WTC11 (cell line): ENCODE results near the gene ALMS1. TPM values are rescaled to one million over a fixed set of nuclear protein-coding genes. Genes with fewer than 3 reads are reported as not detected.

Experiments
- ATAC-seq: fragments of 200-7000 bp; cut with Tn5 transposase; 2 replicates; pipeline ENCODE4 v1.10.0; 2021; ENCODE audit warnings: mild to moderate bottlenecking, moderate library complexity
- CTCF ChIA-PET: fragments of 300-600 bp; sonication (Branson Sonifier 250); formaldehyde crosslinking; loops from one replicate; lab custom pipeline; 2021; ENCODE audit warnings: antibody characterized with exemption; lab: Charles Lee
- POLR2A ChIA-PET: fragments of 350-600 bp; sonication (Branson Sonifier 250); formaldehyde crosslinking; loops from one replicate; lab custom pipeline; 2021; ENCODE audit warnings: antibody characterized with exemption; lab: Charles Lee
- DNase-seq: peaks from one replicate; pipeline ENCODE4 v3.0.0; 2021; ENCODE audit warnings: low spot score
- H3K27ac Mint-ChIP-seq: 2 replicates; pipeline ENCODE4 v1.8.0; 2021; ENCODE audit warnings: mixed read lengths
- H3K27me3 Mint-ChIP-seq: 2 replicates; pipeline ENCODE4 v1.8.0; 2021; ENCODE audit warnings: low read depth, mild to moderate bottlenecking, moderate library complexity, mixed read lengths
- H3K36me3 Mint-ChIP-seq: 2 replicates; pipeline ENCODE4 v1.8.0; 2021; ENCODE audit warnings: mixed read lengths
- H3K4me1 Mint-ChIP-seq: 2 replicates; pipeline ENCODE4 v1.8.0; 2022; ENCODE audit warnings: mixed read lengths
- H3K4me3 Mint-ChIP-seq: 2 replicates; pipeline ENCODE4 v1.8.0; 2021; ENCODE audit warnings: mild to moderate bottlenecking, moderate library complexity, mixed read lengths
- H3K9me3 Mint-ChIP-seq: 2 replicates; pipeline ENCODE4 v1.8.0; 2021; ENCODE audit warnings: mixed read lengths
- IRF2 ChIP-seq: sonication (generic); formaldehyde crosslinking; IDR thresholded peaks from 2 replicates; pipeline ENCODE4 v1.8.0; 2022; ENCODE audit warnings: low read depth, missing genetic modification reagents, borderline replicate concordance
- MXD4 ChIP-seq: fragments of 250-450 bp; sonication (Bioruptor Pico); IDR thresholded peaks from 2 replicates; pipeline ENCODE4 v1.8.0; 2021; ENCODE audit warnings: mild to moderate bottlenecking, moderate library complexity, borderline replicate concordance
- MYBL2 ChIP-seq: sonication (generic); formaldehyde crosslinking; IDR thresholded peaks from 2 replicates; pipeline ENCODE4 v1.8.1; 2023; ENCODE audit warnings: mild to moderate bottlenecking, moderate library complexity, missing genetic modification reagents
- NFATC4 ChIP-seq: fragments of 250-450 bp; sonication (Bioruptor Pico); IDR thresholded peaks from 2 replicates; pipeline ENCODE4 v1.9.0; 2021; ENCODE audit warnings: mild to moderate bottlenecking
- NR3C1 ChIP-seq: sonication (generic); formaldehyde crosslinking; conservative IDR thresholded peaks from 2 replicates; pipeline ENCODE4 v1.8.1; 2023; ENCODE audit warnings: low read depth, mild to moderate bottlenecking, missing genetic modification reagents
- RORB ChIP-seq: fragments of 250-450 bp; sonication (Bioruptor Pico); IDR thresholded peaks from 2 replicates; pipeline ENCODE4 v1.9.0; 2021; ENCODE audit warnings: mild to moderate bottlenecking
- SMAD3 ChIP-seq: sonication (generic); formaldehyde crosslinking; IDR thresholded peaks from 2 replicates; pipeline ENCODE4 v1.8.0; 2022; ENCODE audit warnings: missing genetic modification reagents, mild to moderate bottlenecking, borderline replicate concordance
- SMAD4 ChIP-seq: sonication (generic); formaldehyde crosslinking; IDR thresholded peaks from 2 replicates; pipeline ENCODE4 v1.8.0; 2022; ENCODE audit warnings: mild to moderate bottlenecking, missing genetic modification reagents
- SP1 ChIP-seq: sonication (generic); formaldehyde crosslinking; conservative IDR thresholded peaks from 2 replicates; pipeline ENCODE4 v1.8.1; 2022; ENCODE audit warnings: missing genetic modification reagents
- TEAD4 ChIP-seq: sonication (generic); formaldehyde crosslinking; IDR thresholded peaks from 2 replicates; pipeline ENCODE4 v1.8.0; 2022; ENCODE audit warnings: mild to moderate bottlenecking, missing genetic modification reagents
- ZBTB21 ChIP-seq: sonication (generic); formaldehyde crosslinking; IDR thresholded peaks from 2 replicates; pipeline ENCODE4 v1.8.1; 2023; ENCODE audit warnings: mild to moderate bottlenecking, missing genetic modification reagents, borderline replicate concordance
- ZNF138 ChIP-seq: sonication (generic); formaldehyde crosslinking; conservative IDR thresholded peaks from 2 replicates; pipeline ENCODE4 v1.8.1; 2022; ENCODE audit warnings: mild to moderate bottlenecking, moderate library complexity, missing genetic modification reagents
- ZNF317 ChIP-seq: sonication (generic); formaldehyde crosslinking; IDR thresholded peaks from 2 replicates; pipeline ENCODE4 v1.8.1; 2023; ENCODE audit warnings: low read depth, mild to moderate bottlenecking, moderate library complexity, missing genetic modification reagents, borderline replicate concordance
- total RNA-seq: library from RNA; stranded (reverse); gene quantifications from 3 replicates; pipeline ENCODE4 v1.2.3, GENCODE V29; 2021
- TF ChIP-seq, protein P1 (sequence below): fragments of 250-450 bp; sonication (Bioruptor Pico); IDR thresholded peaks from 2 replicates; pipeline ENCODE4 v1.9.0; 2021; ENCODE audit warnings: mild to moderate bottlenecking
- TF ChIP-seq, protein P2 (sequence below): sonication (generic); formaldehyde crosslinking; IDR thresholded peaks from 2 replicates; pipeline ENCODE4 v1.8.1; 2023; ENCODE audit warnings: mild to moderate bottlenecking, missing genetic modification reagents, moderate library complexity
- TF ChIP-seq, protein P3 (sequence below): sonication (generic); formaldehyde crosslinking; IDR thresholded peaks from 2 replicates; pipeline ENCODE4 v1.8.1; 2023; ENCODE audit warnings: mild to moderate bottlenecking, missing genetic modification reagents
- TF ChIP-seq, protein P4 (sequence below): sonication (generic); formaldehyde crosslinking; IDR thresholded peaks from 2 replicates; pipeline ENCODE4 v1.8.1; 2023; ENCODE audit warnings: mild to moderate bottlenecking, moderate library complexity, missing genetic modification reagents
- TF ChIP-seq, protein P5 (sequence below): sonication (generic); formaldehyde crosslinking; IDR thresholded peaks from 2 replicates; pipeline ENCODE4 v1.8.1; 2023; ENCODE audit warnings: mild to moderate bottlenecking, missing genetic modification reagents, borderline replicate concordance
- TF ChIP-seq, protein P6 (sequence below): fragments of 200-600 bp; IDR thresholded peaks from 2 replicates; pipeline ENCODE4 v1.8.0; 2022; ENCODE audit warnings: antibody characterized with exemption

The ALMS1 gene
- total RNA-seq, 1 experiment from 2014 or later, result 37.3 TPM

DNA sequence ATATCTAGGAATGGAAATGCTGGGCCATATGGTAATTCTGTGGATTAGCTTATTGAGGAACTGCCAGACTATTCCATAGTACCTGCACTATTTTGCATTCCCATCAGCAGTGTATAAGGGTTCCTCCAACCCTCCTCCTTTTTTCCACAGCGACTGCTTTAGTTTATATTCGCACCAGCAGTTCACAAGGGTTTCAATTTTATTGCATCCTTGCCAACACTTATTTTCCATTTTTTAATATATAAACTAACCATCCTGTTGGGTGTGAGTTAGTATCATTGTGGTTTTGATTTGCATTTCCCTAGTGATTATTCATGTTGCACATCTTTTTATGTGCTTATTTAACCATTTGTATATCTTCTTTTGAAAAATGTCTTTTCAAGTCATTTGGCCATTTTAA lies 189.6 kb downstream of the ALMS1 start:
- Mint-ChIP-seq H3K36me3 (peaks cover 7% of the 10 kb centered on the region), H3K9me3 (no peaks in the 10 kb centered on the region), H3K4me1 (no peaks in the 10 kb centered on the region), H3K27ac (no peak overlapping the region), H3K27me3 (no peaks in the 10 kb centered on the region), H3K4me3 (no peak overlapping the region)
- ATAC-seq (no peak), DNase-seq (no peak)
- POLR2A ChIA-PET, result no interaction called here
- CTCF ChIA-PET, result no interaction called here
- no peak for TF ChIP-seq NR3C1 (CRISPR knock-in tag)
- TF ChIP-seq IRF2 (CRISPR knock-in tag), result no peak
- TF ChIP-seq NFATC4 (CRISPR knock-in tag), result no peak
- no peak for TF ChIP-seq ZBTB21 (CRISPR knock-in tag)
- no peak for TF ChIP-seq TEAD4 (CRISPR knock-in tag)
- TF ChIP-seq, protein P1, sequence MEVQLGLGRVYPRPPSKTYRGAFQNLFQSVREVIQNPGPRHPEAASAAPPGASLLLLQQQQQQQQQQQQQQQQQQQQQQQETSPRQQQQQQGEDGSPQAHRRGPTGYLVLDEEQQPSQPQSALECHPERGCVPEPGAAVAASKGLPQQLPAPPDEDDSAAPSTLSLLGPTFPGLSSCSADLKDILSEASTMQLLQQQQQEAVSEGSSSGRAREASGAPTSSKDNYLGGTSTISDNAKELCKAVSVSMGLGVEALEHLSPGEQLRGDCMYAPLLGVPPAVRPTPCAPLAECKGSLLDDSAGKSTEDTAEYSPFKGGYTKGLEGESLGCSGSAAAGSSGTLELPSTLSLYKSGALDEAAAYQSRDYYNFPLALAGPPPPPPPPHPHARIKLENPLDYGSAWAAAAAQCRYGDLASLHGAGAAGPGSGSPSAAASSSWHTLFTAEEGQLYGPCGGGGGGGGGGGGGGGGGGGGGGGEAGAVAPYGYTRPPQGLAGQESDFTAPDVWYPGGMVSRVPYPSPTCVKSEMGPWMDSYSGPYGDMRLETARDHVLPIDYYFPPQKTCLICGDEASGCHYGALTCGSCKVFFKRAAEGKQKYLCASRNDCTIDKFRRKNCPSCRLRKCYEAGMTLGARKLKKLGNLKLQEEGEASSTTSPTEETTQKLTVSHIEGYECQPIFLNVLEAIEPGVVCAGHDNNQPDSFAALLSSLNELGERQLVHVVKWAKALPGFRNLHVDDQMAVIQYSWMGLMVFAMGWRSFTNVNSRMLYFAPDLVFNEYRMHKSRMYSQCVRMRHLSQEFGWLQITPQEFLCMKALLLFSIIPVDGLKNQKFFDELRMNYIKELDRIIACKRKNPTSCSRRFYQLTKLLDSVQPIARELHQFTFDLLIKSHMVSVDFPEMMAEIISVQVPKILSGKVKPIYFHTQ (CRISPR knock-in tag), result no peak
- TF ChIP-seq, protein P2, sequence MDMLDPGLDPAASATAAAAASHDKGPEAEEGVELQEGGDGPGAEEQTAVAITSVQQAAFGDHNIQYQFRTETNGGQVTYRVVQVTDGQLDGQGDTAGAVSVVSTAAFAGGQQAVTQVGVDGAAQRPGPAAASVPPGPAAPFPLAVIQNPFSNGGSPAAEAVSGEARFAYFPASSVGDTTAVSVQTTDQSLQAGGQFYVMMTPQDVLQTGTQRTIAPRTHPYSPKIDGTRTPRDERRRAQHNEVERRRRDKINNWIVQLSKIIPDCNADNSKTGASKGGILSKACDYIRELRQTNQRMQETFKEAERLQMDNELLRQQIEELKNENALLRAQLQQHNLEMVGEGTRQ, result no peak
- TF ChIP-seq, protein P3, sequence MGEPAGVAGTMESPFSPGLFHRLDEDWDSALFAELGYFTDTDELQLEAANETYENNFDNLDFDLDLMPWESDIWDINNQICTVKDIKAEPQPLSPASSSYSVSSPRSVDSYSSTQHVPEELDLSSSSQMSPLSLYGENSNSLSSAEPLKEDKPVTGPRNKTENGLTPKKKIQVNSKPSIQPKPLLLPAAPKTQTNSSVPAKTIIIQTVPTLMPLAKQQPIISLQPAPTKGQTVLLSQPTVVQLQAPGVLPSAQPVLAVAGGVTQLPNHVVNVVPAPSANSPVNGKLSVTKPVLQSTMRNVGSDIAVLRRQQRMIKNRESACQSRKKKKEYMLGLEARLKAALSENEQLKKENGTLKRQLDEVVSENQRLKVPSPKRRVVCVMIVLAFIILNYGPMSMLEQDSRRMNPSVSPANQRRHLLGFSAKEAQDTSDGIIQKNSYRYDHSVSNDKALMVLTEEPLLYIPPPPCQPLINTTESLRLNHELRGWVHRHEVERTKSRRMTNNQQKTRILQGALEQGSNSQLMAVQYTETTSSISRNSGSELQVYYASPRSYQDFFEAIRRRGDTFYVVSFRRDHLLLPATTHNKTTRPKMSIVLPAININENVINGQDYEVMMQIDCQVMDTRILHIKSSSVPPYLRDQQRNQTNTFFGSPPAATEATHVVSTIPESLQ (CRISPR knock-in tag), result no peak
- TF ChIP-seq SMAD3 (CRISPR knock-in tag), result no peak
- TF ChIP-seq, protein P4, sequence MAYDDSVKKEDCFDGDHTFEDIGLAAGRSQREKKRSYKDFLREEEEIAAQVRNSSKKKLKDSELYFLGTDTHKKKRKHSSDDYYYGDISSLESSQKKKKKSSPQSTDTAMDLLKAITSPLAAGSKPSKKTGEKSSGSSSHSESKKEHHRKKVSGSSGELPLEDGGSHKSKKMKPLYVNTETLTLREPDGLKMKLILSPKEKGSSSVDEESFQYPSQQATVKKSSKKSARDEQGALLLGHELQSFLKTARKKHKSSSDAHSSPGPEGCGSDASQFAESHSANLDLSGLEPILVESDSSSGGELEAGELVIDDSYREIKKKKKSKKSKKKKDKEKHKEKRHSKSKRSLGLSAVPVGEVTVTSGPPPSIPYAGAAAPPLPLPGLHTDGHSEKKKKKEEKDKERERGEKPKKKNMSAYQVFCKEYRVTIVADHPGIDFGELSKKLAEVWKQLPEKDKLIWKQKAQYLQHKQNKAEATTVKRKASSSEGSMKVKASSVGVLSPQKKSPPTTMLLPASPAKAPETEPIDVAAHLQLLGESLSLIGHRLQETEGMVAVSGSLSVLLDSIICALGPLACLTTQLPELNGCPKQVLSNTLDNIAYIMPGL (CRISPR knock-in tag), result no peak
- no peak for TF ChIP-seq SMAD4 (CRISPR knock-in tag)
- TF ChIP-seq ZNF317 (CRISPR knock-in tag), result no peak
- TF ChIP-seq, protein P5, sequence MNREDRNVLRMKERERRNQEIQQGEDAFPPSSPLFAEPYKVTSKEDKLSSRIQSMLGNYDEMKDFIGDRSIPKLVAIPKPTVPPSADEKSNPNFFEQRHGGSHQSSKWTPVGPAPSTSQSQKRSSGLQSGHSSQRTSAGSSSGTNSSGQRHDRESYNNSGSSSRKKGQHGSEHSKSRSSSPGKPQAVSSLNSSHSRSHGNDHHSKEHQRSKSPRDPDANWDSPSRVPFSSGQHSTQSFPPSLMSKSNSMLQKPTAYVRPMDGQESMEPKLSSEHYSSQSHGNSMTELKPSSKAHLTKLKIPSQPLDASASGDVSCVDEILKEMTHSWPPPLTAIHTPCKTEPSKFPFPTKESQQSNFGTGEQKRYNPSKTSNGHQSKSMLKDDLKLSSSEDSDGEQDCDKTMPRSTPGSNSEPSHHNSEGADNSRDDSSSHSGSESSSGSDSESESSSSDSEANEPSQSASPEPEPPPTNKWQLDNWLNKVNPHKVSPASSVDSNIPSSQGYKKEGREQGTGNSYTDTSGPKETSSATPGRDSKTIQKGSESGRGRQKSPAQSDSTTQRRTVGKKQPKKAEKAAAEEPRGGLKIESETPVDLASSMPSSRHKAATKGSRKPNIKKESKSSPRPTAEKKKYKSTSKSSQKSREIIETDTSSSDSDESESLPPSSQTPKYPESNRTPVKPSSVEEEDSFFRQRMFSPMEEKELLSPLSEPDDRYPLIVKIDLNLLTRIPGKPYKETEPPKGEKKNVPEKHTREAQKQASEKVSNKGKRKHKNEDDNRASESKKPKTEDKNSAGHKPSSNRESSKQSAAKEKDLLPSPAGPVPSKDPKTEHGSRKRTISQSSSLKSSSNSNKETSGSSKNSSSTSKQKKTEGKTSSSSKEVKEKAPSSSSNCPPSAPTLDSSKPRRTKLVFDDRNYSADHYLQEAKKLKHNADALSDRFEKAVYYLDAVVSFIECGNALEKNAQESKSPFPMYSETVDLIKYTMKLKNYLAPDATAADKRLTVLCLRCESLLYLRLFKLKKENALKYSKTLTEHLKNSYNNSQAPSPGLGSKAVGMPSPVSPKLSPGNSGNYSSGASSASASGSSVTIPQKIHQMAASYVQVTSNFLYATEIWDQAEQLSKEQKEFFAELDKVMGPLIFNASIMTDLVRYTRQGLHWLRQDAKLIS (CRISPR knock-in tag), result no peak
- TF ChIP-seq RORB, result no peak
- no peak for TF ChIP-seq ZNF138 (CRISPR knock-in tag)
- TF ChIP-seq, protein P6, sequence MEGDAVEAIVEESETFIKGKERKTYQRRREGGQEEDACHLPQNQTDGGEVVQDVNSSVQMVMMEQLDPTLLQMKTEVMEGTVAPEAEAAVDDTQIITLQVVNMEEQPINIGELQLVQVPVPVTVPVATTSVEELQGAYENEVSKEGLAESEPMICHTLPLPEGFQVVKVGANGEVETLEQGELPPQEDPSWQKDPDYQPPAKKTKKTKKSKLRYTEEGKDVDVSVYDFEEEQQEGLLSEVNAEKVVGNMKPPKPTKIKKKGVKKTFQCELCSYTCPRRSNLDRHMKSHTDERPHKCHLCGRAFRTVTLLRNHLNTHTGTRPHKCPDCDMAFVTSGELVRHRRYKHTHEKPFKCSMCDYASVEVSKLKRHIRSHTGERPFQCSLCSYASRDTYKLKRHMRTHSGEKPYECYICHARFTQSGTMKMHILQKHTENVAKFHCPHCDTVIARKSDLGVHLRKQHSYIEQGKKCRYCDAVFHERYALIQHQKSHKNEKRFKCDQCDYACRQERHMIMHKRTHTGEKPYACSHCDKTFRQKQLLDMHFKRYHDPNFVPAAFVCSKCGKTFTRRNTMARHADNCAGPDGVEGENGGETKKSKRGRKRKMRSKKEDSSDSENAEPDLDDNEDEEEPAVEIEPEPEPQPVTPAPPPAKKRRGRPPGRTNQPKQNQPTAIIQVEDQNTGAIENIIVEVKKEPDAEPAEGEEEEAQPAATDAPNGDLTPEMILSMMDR, result no peak
- TF ChIP-seq SP1, result no peak
- TF ChIP-seq MXD4, result no peak
- no peak for TF ChIP-seq MYBL2 (CRISPR knock-in tag)
